Suprapubic skin (tissue), 4 donors: Measurements from ENCODE around the gene SORCS1. TPM values are rescaled to one million over a fixed set of nuclear protein-coding genes. Genes with fewer than 3 reads are reported as not detected.

ENCODE experiments used
- DNase-seq, 2 donors: peaks; one replicate each; pipeline ENCODE4 v3.0.0-alpha.2; 2019; ENCODE audit warnings: low spot score in 2 of 2
- H3K27ac ChIP-seq: fragments of 200-600 bp; sonication (generic); one replicate; pipeline ENCODE4 v1.5.1; 2019
- H3K27me3 ChIP-seq: fragments of 200-600 bp; sonication (generic); one replicate; pipeline ENCODE4 v1.5.1; 2019
- H3K36me3 ChIP-seq: fragments of 200-600 bp; sonication (generic); one replicate; pipeline ENCODE4 v1.5.1; 2019
- H3K4me1 ChIP-seq: fragments of 200-600 bp; sonication (generic); one replicate; pipeline ENCODE4 v1.5.1; 2019
- H3K4me3 ChIP-seq: fragments of 200-600 bp; sonication (generic); one replicate; pipeline ENCODE4 v1.5.1; 2019; ENCODE audit warnings: mild to moderate bottlenecking
- H3K9me3 ChIP-seq: fragments of 200-600 bp; sonication (generic); one replicate; pipeline ENCODE4 v1.5.1; 2019
- CTCF ChIP-seq, 2 donors: fragments of 200-600 bp in 1 of 2; fragments of 450-650 bp in 1 of 2; sonication (generic) in 1 of 2; IDR thresholded peaks; one replicate each; pipeline ENCODE4 v1.5.1; 2016 to 2019; ENCODE audit warnings: antibody characterized with exemption in 2 of 2, mild to moderate bottlenecking in 1 of 2, moderate library complexity in 1 of 2
- EP300 ChIP-seq: sonication (generic); formaldehyde crosslinking; IDR thresholded peaks from one replicate; pipeline ENCODE4 v1.6.1; 2017; ENCODE audit warnings: antibody characterized with exemption
- POLR2A ChIP-seq, 2 donors: fragments of 450-650 bp; IDR thresholded peaks; one replicate each; pipeline ENCODE4 v1.6.1; 2017; ENCODE audit warnings: antibody characterized with exemption in 2 of 2, mild to moderate bottlenecking in 2 of 2, moderate library complexity in 2 of 2
- POLR2AphosphoS5 ChIP-seq, 3 donors: sonication (generic); formaldehyde crosslinking; IDR thresholded peaks; one replicate each; pipeline ENCODE4 v1.6.1; 2017; ENCODE audit warnings: antibody characterized with exemption in 3 of 3
- WGBS: methylation state at CpG from one replicate; pipeline ENCODE4 v1.1.5; 2018; 5-methylcytosine and 5-hydroxymethylcytosine counted together
- total RNA-seq, 4 donors: library from RNA; depleted of rRNA; stranded (reverse); fragments of >200 nt; gene quantifications; one replicate each; pipeline ENCODE4 v1.1.0, GENCODE V29; 2016

The SORCS1 gene
- total RNA-seq, 4 donors from 2014 or later: 1.3 to 6.0 (median 3.4) TPM

DNA sequence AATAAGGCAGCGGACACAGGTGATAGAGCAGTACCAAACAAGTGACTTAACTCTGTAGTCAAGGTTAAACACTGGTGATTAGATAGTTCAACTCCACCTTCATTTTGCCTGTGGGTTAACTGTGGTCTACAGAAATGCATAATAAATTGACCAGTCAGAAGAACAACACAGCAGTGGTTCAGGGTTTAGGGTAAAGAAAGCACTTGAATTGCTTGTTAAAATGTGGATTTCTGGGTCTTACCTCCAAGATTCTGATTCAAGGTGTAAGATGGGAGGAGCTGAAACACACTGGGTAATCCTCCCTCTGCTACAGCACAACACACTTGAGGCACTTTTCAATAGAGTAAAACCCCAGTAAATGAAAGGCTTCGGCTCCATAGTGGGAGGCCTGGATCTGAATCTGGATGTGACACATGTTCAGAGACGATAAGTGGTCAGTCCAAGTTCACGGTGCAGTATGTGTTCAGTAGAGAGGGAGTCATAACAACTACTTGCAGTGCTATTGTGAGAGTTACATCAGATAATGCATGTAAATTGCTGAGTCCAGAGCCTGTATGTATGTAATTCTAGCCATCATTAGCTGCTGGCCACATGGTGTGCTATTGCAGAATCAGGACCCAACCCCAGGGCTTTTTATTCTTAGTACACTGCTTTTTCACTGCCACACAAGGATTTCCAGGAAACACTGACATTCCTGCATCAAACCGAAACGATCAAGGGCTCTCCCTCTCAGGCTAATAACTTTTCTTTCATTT is 141.7 kb downstream of the SORCS1 start:
- Histone ChIP-seq H3K4me3 (no peak overlapping the region), H3K4me1 (no peaks in the 10 kb centered on the region), H3K27me3 (no peaks in the 10 kb centered on the region), H3K9me3 (no peaks in the 10 kb centered on the region), H3K27ac (no peak overlapping the region), H3K36me3 (no peaks in the 10 kb centered on the region)
- no peak for TF ChIP-seq EP300
- no peak for TF ChIP-seq POLR2A (IDR thresholded peaks at IDR 0.05)
- no peak for TF ChIP-seq POLR2AphosphoS5 (IDR thresholded peaks at IDR 0.05)
- TF ChIP-seq CTCF (IDR thresholded peaks at IDR 0.05): no peak
- DNase-seq: no peak
- 77% methylated on average over 6 of the region's 6 CpGs for WGBS

- 88% methylated on average over 2 of the region's 2 CpGs for WGBS
- Histone ChIP-seq H3K36me3 (no peaks in the 10 kb centered on the region), H3K4me3 (no peak overlapping the region), H3K4me1 (no peaks in the 10 kb centered on the region), H3K9me3 (no peaks in the 10 kb centered on the region), H3K27ac (no peak overlapping the region), H3K27me3 (no peaks in the 10 kb centered on the region)
- no peak for DNase-seq
- TF ChIP-seq EP300 (no peak), POLR2A (IDR thresholded peaks at IDR 0.05) (no peak), CTCF (IDR thresholded peaks at IDR 0.05) (no peak), POLR2AphosphoS5 (IDR thresholded peaks at IDR 0.05) (no peak)
These were observed 145.4 kb downstream of the SORCS1 start for GRCh38 chr10:107019154-107019553.

- Histone ChIP-seq H3K4me3 (no peak overlapping the region), H3K9me3 (no peaks in the 10 kb centered on the region), H3K27me3 (no peaks in the 10 kb centered on the region), H3K27ac (no peak overlapping the region), H3K4me1 (no peaks in the 10 kb centered on the region), H3K36me3 (no peaks in the 10 kb centered on the region)
- TF ChIP-seq EP300 (no peak), POLR2A (IDR thresholded peaks at IDR 0.05) (no peak), POLR2AphosphoS5 (IDR thresholded peaks at IDR 0.05) (no peak), CTCF (IDR thresholded peaks at IDR 0.05) (no peak)
- 73% methylated on average over 4 of the region's 4 CpGs for WGBS
- DNase-seq: no peak
These were observed 151.1 kb downstream of the SORCS1 start for GRCh38 chr10:107013258-107014006.

GRCh38 chr10:107011992-107012391 is 152.5 kb downstream of the SORCS1 start:
- no peak for DNase-seq
- no peaks in the 10 kb centered on the region for H3K27me3 ChIP-seq
- H3K36me3 ChIP-seq: no peaks in the 10 kb centered on the region
- no peak overlapping the region for H3K27ac ChIP-seq
- TF ChIP-seq EP300 (no peak), POLR2A (IDR thresholded peaks at IDR 0.05) (no peak), POLR2AphosphoS5 (IDR thresholded peaks at IDR 0.05) (no peak), CTCF (IDR thresholded peaks at IDR 0.05) (no peak)
- no peaks in the 10 kb centered on the region for H3K4me1 ChIP-seq
- no peak overlapping the region for H3K4me3 ChIP-seq
- 72% methylated on average over 3 of the region's 3 CpGs for WGBS
- no peaks in the 10 kb centered on the region for H3K9me3 ChIP-seq

DNA sequence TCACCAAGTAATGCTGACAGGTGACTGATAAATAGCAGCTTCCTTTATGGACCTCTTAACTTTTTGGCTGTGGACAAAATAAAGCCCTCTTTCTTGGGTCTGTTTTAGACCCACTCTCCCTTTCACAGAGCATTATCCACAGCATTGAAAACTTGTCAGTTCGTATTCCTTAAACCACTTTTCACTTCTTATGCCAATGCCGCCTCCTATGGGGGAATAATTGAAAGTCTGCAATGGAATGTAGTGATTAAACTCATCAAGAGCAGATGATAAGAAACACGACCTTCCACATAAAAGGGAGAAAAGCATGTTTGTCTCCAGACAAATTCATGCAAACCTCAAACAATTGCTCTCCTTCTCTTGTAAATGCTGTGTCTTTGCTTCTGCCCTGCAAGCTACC is 153.4 kb downstream of the SORCS1 start:
- H3K27ac ChIP-seq: no peak overlapping the region
- TF ChIP-seq POLR2AphosphoS5 (IDR thresholded peaks at IDR 0.05) (no peak), POLR2A (IDR thresholded peaks at IDR 0.05) (no peak), EP300 (no peak), CTCF (IDR thresholded peaks at IDR 0.05) (no peak)
- WGBS: 48% methylated on average over 3 of the region's 3 CpGs
- H3K4me1 ChIP-seq: no peaks in the 10 kb centered on the region
- no peak for DNase-seq
- no peak overlapping the region for H3K4me3 ChIP-seq
- no peaks in the 10 kb centered on the region for H3K27me3 ChIP-seq
- no peaks in the 10 kb centered on the region for H3K9me3 ChIP-seq
- no peaks in the 10 kb centered on the region for H3K36me3 ChIP-seq
